OCI-LY7 (cell line): ENCODE measurements around the gene PCDH9.

ENCODE experiments used
- CTCF ChIP-seq: fragments of 200-600 bp; sonication (generic); conservative IDR thresholded peaks from 2 replicates; pipeline ENCODE4 v1.5.1; 2014; ENCODE audit warnings: mild to moderate bottlenecking, antibody characterized with exemption, low read length, moderate library complexity, mixed read lengths
- EZH2phosphoT487 ChIP-seq: fragments of 200-600 bp; sonication (generic); IDR thresholded peaks from 2 replicates; pipeline ENCODE4 v1.6.1; 2018; ENCODE audit warnings: low read depth, borderline replicate concordance, mild to moderate bottlenecking, mixed run types, antibody characterized with exemption, low read length, moderate library complexity, mixed read lengths

GRCh38 chr13:67090856-67091255 is 139.3 kb downstream of the PCDH9 start:
- TF ChIP-seq CTCF, result no peak
- no peak for TF ChIP-seq EZH2phosphoT487
